ENCODE measurements around the gene RAB1A. TPM values are rescaled to one million over a fixed set of nuclear protein-coding genes. Genes with fewer than 3 reads are reported as not detected.

The RAB1A gene
- total RNA-seq, 1 experiment from 2014 or later = 207 TPM

- ChIA-PET CTCF (interaction anchor here (0.9 to 2.4 kb wide), 2 partner anchors 8 to 170 kb away, joined by 3 to 12 read pairs; partner anchors contain the start of gene ACTR2), POLR2A (interaction anchor here (0.6 to 1.8 kb wide), 4 partner anchors 19 to 532 kb away, joined by 3 to 40 read pairs (median 4); partner anchors contain the start of genes ACTR2 and RAB1A)
- no TSS peak for BruUV-seq (replicated peaks)
- no peaks in the 10 kb centered on the region for H3K9me3 ChIP-seq
- TF ChIP-seq CTCF (IDR thresholded peaks at IDR 0.05; ENCODE audit: insufficient read depth in 1 of 2, low read depth in 1 of 2, low read length in 1 of 2, severe bottlenecking in 1 of 2, unreplicated experiment in 1 of 2) = no peak
- Mint-ChIP-seq H3K27ac (ENCODE audit: unreplicated experiment) (peak overlapping the region; percentile 42), H3K4me3 (ENCODE audit: unreplicated experiment) (peak overlapping the region; percentile 99), H3K36me3 (ENCODE audit: insufficient read depth, unreplicated experiment) (peaks cover 14% of the 10 kb centered on the region), H3K4me1 (ENCODE audit: low read depth, unreplicated experiment) (peaks cover 19% of the 10 kb centered on the region), H3K27me3 (ENCODE audit: insufficient read depth, unreplicated experiment) (no peaks in the 10 kb centered on the region), H3K9me3 (ENCODE audit: unreplicated experiment) (no peaks in the 10 kb centered on the region)
- H3K4me1 ChIP-seq = peaks cover 22% of the 10 kb centered on the region
- intact Hi-C loops (cut with micrococcal nuclease; ENCODE audit: unreplicated experiment) = loop anchor here (2.0 kb wide), 1 partner anchor 74 kb away; the partner anchor contains the start of gene RAB1A
- H3K36me3 ChIP-seq (ENCODE audit: control insufficient read depth, insufficient read depth, low read length) = no peaks in the 10 kb centered on the region; the same call in 1 of the 2 replicates
- H3K27me3 ChIP-seq (replicated peaks; ENCODE audit: control insufficient read depth, insufficient read depth, low read length) = no peaks in the 10 kb centered on the region
- no peak for DNase-seq
- H3K4me3 ChIP-seq (ENCODE audit: low read depth, low read length) = peak overlapping the region; percentile 78
Measured at GRCh38 chr2:65057054-65057375, 72.9 kb downstream of the RAB1A start.

GRCh38 chr2:65056215-65057053, 73.5 kb downstream of the RAB1A start, which contains the start of gene CEP68:
TSS of gene CEP68 (plus strand) at chr2:65056416. CDS start at chr2:65069445, 13,029 bp downstream.
- TF ChIP-seq CTCF (IDR thresholded peaks at IDR 0.05; ENCODE audit: insufficient read depth in 1 of 2, low read depth in 1 of 2, low read length in 1 of 2, severe bottlenecking in 1 of 2, unreplicated experiment in 1 of 2) = no peak
- no peaks in the 10 kb centered on the region for H3K27me3 ChIP-seq (replicated peaks; ENCODE audit: control insufficient read depth, insufficient read depth, low read length)
- no TSS peak for BruUV-seq (replicated peaks)
- peak within 1 kb of the TSS; percentile 78 for H3K4me3 ChIP-seq (ENCODE audit: low read depth, low read length)
- Mint-ChIP-seq H3K4me3 (ENCODE audit: unreplicated experiment) (peak within 1 kb of the TSS; percentile 99), H3K27me3 (ENCODE audit: insufficient read depth, unreplicated experiment) (no peaks in the 10 kb centered on the region), H3K36me3 (ENCODE audit: insufficient read depth, unreplicated experiment) (peaks cover 14% of the 10 kb centered on the region), H3K9me3 (ENCODE audit: unreplicated experiment) (no peaks in the 10 kb centered on the region), H3K27ac (ENCODE audit: unreplicated experiment) (peak within 1 kb of the TSS; percentile 42), H3K4me1 (ENCODE audit: low read depth, unreplicated experiment) (peaks cover 19% of the 10 kb centered on the region)
- H3K36me3 ChIP-seq (ENCODE audit: control insufficient read depth, insufficient read depth, low read length) = no peaks in the 10 kb centered on the region; the same call in 1 of the 2 replicates
- intact Hi-C loops (cut with micrococcal nuclease; ENCODE audit: unreplicated experiment) = loop anchor here (2.0 kb wide), 1 partner anchor 74 kb away; the partner anchor contains the start of gene RAB1A
- CTCF ChIA-PET = interaction anchor here (0.9 to 2.4 kb wide), 10 partner anchors 8 to 306 kb away, joined by 3 to 12 read pairs (median 4); partner anchors contain the start of genes ACTR2 and RAB1A
- H3K9me3 ChIP-seq = no peaks in the 10 kb centered on the region
- POLR2A ChIA-PET = interaction anchor here (0.6 to 2.1 kb wide), 18 partner anchors 8 to 532 kb away, joined by 3 to 40 read pairs (median 4); partner anchors contain the start of genes ACTR2, RAB1A and SERTAD2
- H3K4me1 ChIP-seq = peaks cover 22% of the 10 kb centered on the region
- DNase-seq = peak; percentile 98 to 99

Measured in Caco-2 (cell line).